ENCODE results near the gene NXNL2. TPM values are rescaled to one million over a fixed set of nuclear protein-coding genes. Genes with fewer than 3 reads are reported as not detected.

Gene NXNL2
- total RNA-seq = 0.26 and 0.98 TPM in 2 replicates

GRCh38 chr9:88534456-88535225 is at the start of gene NXNL2:
TSS of gene NXNL2 (plus strand) at chr9:88535178. CDS start at chr9:88535435, 257 bp downstream.

Other genes starting within 250 kb of the NXNL2 start
- 75.3 and 83.5 TPM in 2 replicates for gene SPIN1, start 146.7 kb upstream of the NXNL2 start, total RNA-seq